H1 (cell line): ENCODE results near the gene MAPKAPK5.

Source experiments
- ATF3 ChIP-seq: IDR thresholded peaks from 2 replicates; pipeline ENCODE4 v1.6.1; 2011; ENCODE audit warnings: low read depth, mild to moderate bottlenecking, low read length; ENCODE audit not compliant: insufficient read depth
- FOSL1 ChIP-seq: IDR thresholded peaks from 2 replicates; pipeline ENCODE4 v1.6.1; 2011; ENCODE audit warnings: mild to moderate bottlenecking, low read depth, low read length, moderate library complexity; ENCODE audit not compliant: insufficient read depth
- POLR2AphosphoS5 ChIP-seq: IDR thresholded peaks from 2 replicates; pipeline ENCODE4 v1.6.1; 2011; ENCODE audit warnings: low read depth, low read length
- SRF ChIP-seq: IDR thresholded peaks from 2 replicates; pipeline ENCODE4 v1.6.1; 2011; ENCODE audit warnings: mild to moderate bottlenecking, low read depth, low read length, moderate library complexity

DNA sequence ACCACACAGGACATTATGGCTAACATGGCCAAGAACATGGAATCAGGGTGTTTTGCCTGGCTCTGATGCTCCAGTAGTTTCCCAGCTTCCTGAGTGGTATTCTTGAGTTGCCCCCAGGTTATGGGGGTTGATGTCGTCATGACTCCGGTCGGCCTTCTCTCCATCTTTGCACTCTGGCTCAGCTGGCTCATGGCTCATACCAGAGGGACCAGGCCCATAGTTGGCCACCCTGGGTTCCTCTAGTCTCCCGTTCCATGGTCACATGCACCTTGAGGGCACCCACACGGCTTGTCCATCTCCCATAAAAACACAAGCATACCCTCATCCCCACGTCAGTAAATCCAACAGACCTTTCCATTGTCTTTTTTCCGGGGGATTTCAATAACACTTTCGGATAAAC lies 23.7 kb upstream of the MAPKAPK5 start:
- TF ChIP-seq POLR2AphosphoS5, result no peak
- TF ChIP-seq FOSL1, result no peak
- no peak for TF ChIP-seq SRF
- TF ChIP-seq ATF3, result no peak
